HG02970 (cell line): ENCODE results near the gene FXYD4.
"Not testable (repeated sequence)": the region's sequence is repeated elsewhere in the genome, so short reads cannot be mapped to it uniquely, and the experiment has no call there.

Experiments
- ATAC-seq: cut with Tn5 transposase; IDR thresholded peaks from one replicate; pipeline ENCODE4 v1.9.1; 2021; ENCODE audit warnings: mild to moderate bottlenecking, moderate library complexity, moderate number of reproducible peaks; ENCODE audit not compliant: unreplicated experiment, low FRiP score

Gene FXYD4

GRCh38 chr10:43410345-43410744 lies 38.9 kb downstream of the FXYD4 start:
- no peak for ATAC-seq

- ATAC-seq, result no peak
Observed at GRCh38 chr10:43411536-43411935, 40.1 kb downstream of the FXYD4 start.

DNA sequence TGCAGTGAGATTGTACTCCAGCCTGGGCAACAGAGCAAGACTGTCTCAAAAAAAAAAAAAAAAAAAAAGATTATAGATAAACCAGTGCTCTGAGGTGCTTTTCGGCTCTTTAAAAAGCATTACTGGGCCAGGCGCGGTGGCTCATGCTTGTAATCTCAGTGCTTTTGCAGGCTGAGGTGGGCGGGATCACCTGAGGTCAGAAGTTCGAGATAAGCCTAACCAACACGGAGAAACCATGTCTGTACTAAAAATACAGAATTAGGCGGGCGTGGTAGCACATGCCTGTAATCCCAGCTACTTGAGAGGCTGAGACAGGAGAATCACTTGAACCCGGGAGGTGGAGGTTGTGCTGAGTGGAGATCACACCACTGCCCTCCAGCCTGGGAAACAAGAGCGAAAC lies 44.1 kb downstream of the FXYD4 start:
- ATAC-seq, result no peak

DNA sequence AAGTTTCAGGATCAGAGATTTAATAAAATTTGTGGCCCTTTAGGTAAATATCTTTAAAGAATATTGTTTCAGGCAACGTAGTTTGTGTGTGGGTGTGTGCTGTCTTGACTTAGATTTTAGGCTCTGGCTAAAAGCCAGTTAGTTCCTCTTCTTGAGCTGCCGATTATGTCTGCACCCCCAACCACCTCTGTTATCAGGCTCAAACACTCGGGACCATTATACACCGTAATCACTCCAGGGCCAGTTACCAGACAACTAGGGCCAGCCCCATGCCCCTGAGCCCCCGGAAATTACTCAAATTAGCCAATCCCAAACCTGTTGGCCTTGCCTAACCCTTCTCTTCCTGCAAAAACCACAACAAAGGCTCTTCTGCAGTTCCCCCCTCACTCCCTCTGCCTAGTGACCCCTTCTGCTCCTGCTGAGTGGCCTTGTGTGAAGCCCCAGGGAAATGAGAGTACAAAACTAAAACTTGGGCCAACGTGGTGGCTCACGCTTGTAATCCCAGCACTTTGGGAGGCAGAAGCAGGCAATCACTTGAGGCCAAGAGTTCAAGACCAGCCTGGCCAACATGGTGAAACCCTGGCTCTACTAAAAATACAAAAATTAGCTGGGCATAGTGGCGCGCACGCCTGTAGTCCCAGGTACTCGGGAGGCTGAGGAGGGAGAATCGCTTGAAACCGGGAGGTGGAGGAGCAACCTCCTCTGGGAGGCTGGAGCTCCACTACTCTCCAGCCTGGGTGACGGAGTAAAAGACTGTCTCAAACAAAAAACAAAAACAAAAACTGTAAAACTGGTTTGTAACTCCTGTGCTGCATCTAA lies 46.7 kb downstream of the FXYD4 start:
- no peak for ATAC-seq

DNA sequence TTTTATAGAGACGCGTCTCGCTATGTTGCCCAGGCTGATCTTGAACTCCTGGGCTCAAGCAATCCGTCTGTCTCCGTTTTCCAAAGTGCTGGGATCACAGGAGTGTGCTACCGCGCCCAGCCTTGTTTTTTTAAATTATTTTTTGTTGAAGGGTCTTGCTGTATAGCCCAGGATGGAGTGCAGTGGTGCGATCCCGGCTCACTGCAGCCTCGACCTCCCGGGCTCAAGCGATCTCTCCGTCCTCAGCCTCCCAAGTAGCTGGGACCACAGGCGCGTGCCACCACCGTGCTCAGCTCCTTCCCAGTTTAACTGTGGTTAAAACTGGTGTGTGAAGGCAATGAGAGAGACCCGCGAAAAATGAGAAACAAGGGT lies 48.5 kb downstream of the FXYD4 start:
- no peak for ATAC-seq

DNA sequence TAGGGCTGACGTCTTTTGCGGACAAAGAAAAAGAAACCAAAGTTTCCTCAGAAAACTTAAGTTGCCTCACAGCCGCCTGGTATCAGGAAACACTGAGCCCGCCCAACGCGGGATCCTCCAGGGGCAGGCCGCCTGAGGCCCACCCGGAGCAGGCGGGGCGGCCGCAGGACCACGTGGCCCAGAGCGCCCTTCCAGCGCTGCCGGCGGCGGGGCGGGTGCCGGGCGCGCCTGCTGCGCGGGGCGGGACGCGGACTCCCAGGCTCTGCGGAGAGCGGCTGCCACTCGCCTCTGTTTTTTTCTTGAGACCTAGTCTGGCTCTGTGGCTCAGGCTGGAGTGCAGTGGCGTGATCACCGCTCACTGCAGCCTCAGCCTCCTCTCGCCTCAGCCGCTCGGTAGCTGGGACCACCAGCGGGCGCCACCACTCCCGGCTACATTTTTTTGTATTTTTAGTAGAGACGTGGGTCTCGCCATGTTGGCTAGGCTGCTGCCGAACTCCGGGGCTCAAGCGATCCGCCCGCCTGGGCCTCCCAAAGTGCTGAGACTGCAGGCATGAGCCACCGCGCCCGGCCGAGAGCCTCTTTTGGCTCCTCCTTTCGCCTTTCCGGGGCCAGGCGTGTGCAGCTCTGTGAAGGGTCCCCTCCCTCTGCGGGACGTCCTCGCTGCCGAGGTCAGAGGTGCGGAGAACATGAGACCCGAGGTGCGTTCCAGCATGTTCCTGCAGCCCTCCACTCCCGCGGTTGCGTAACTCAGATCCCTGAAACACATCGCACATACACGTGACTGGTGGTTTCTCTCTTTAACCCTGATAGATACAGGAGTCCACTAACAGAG lies 49.1 kb downstream of the FXYD4 start:
- ATAC-seq, result peak; percentile 73

DNA sequence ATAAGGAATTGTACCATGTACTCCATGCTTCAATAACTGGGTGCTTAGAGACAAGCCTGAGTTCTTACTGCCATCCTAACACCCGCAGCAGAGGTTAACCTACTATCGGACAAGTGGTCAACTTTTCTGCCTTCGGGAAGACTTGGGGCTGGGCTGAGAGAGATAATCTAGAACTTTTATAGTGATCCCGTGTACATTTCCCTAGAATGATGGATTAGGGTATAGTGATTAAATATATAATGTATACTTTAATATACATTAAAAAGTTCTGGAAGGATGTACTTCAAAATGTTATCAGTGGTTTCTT lies 49.7 kb downstream of the FXYD4 start:
- no peak for ATAC-seq

GRCh38 chr10:43421519-43421918 lies 50.1 kb downstream of the FXYD4 start:
- ATAC-seq, result no peak

DNA sequence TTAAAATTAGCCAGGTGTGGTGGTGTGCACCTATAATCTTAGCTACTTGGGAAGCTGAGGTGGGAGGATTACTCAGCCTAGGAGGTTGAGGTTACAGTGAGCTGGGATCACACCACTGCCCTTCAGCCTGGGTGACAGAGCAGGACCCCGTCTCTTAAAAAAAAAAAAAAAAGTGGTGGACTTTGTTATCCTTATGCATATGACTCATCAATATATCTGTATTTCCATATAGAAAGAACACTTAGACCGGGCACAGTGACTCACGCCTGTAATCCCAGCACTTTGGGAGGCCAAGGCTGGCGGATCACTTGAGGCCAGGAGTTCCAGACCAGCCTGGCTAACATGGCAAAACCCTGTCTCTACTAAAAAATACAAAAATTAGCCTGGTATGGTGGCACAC lies 50.5 kb downstream of the FXYD4 start:
- not testable (repeated sequence) for ATAC-seq

DNA sequence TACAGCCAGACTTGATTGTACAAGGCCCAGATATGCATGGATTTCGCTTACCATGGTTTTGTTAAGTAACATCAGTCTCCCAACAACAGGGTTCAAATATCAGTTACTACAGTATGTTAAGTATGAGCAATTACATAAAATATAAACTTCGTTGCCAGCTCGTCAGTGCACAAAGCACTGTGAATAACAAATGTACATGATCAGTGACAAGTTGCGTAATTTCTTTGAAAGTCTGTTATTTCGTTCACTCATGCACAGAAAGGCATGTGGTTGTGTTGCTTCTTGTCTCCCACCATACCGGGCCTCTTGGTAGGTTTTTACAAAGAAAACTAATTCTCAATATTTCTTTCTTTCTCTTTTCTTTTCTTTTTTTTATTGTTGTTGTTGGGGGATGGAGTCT lies 53.0 kb downstream of the FXYD4 start:
- no peak for ATAC-seq
